HepG2 (cell line): ENCODE measurements around the gene EVPLL. TPM values are rescaled to one million over a fixed set of nuclear protein-coding genes. Genes with fewer than 3 reads are reported as not detected.

Experiments used
- HNF4A ChIP-seq: sonication (generic); formaldehyde crosslinking; IDR thresholded peaks from 2 replicates; pipeline ENCODE4 v1.4.0; 2020; ENCODE audit warnings: missing genetic modification reagents
- HNRNPL ChIP-seq: fragments of 200-400 bp; formaldehyde crosslinking; IDR thresholded peaks from 2 replicates; pipeline ENCODE4 v1.6.1; 2017; ENCODE audit warnings: mild to moderate bottlenecking, low read depth, low read length
- MAFF ChIP-seq: IDR thresholded peaks from 2 replicates; pipeline ENCODE4 v1.6.1; 2011; ENCODE audit warnings: low read depth, low read length, improper control_type of control experiment
- MTERF4 ChIP-seq: sonication (generic); formaldehyde crosslinking; IDR thresholded peaks from 2 replicates; pipeline ENCODE4 v1.8.0; 2023; ENCODE audit warnings: mild to moderate bottlenecking, missing genetic modification reagents
- MXD4 ChIP-seq: IDR thresholded peaks from 2 replicates; pipeline ENCODE4 v1.6.1; 2016; ENCODE audit warnings: mild to moderate bottlenecking, missing biosample characterization, missing genetic modification reagents
- NFE2L1 ChIP-seq: sonication (generic); formaldehyde crosslinking; IDR thresholded peaks from 2 replicates; pipeline ENCODE4 v1.4.0; 2020; ENCODE audit warnings: missing genetic modification reagents, mild to moderate bottlenecking, borderline replicate concordance
- PATZ1 ChIP-seq: sonication (generic); formaldehyde crosslinking; IDR thresholded peaks from 2 replicates; pipeline ENCODE4 v1.4.0; 2020; ENCODE audit warnings: missing genetic modification reagents
- POLR2G ChIP-seq: fragments of 200-400 bp; formaldehyde crosslinking; IDR thresholded peaks from 2 replicates; pipeline ENCODE4 v1.6.1; 2018; ENCODE audit warnings: mild to moderate bottlenecking, low read depth, low read length, moderate library complexity
- REST ChIP-seq, 2 experiments: IDR thresholded peaks; 2 replicates each; pipeline ENCODE4 v1.6.1; 2011 to 2012; ENCODE audit warnings: low read length in 2 of 2, borderline replicate concordance in 1 of 2, low read depth in 1 of 2, mild to moderate bottlenecking in 1 of 2, moderate library complexity in 1 of 2
- U2AF2 ChIP-seq: fragments of 200-400 bp; formaldehyde crosslinking; IDR thresholded peaks from 2 replicates; pipeline ENCODE4 v1.6.1; 2017; ENCODE audit warnings: low read depth, mild to moderate bottlenecking, low read length
- ZFX ChIP-seq: sonication (generic); formaldehyde crosslinking; IDR thresholded peaks from 2 replicates; pipeline ENCODE4 v1.4.0; 2020; ENCODE audit warnings: mild to moderate bottlenecking, low read depth, missing genetic modification reagents, moderate library complexity
- ZNF124 ChIP-seq: sonication (generic); formaldehyde crosslinking; IDR thresholded peaks from 2 replicates; pipeline ENCODE4 v1.4.0; 2020; ENCODE audit warnings: missing genetic modification reagents
- ZNF619 ChIP-seq: sonication (generic); formaldehyde crosslinking; IDR thresholded peaks from 2 replicates; pipeline ENCODE4 v1.4.0; 2020; ENCODE audit warnings: mild to moderate bottlenecking, missing genetic modification reagents
- ZSCAN30 ChIP-seq: sonication (generic); formaldehyde crosslinking; IDR thresholded peaks from 2 replicates; pipeline ENCODE4 v1.5.0; 2020; ENCODE audit warnings: mild to moderate bottlenecking, missing genetic modification reagents
- polyA plus RNA-seq, 8 experiments: library from polyadenylated mRNA; depleted of rRNA in 3 of 8; stranded (reverse) in 7 of 8; unstranded in 1 of 8; fragments of >200 nt; fragmentation: Illumina TruSeq in 4 of 8; extraction: Trizol in 4 of 8; gene quantifications; 2 replicates each; pipeline versions ENCODE4 v1.2.1 to v1.2.3, GENCODE V29; 2011 to 2016; ENCODE audit warnings: low read depth in 4 of 8, missing spikeins in 1 of 8, mixed read lengths in 1 of 8; ENCODE audit not compliant: insufficient read depth in 1 of 8
- total RNA-seq, 5 experiments: library from RNA; depleted of rRNA; stranded (reverse); fragments of >200 nt; fragmentation: Illumina TruSeq; extraction: Trizol; gene quantifications; 2 replicates each; pipeline ENCODE4 v1.2.3, GENCODE V29; 2016; ENCODE audit warnings: low read depth in 1 of 5
- TF ChIP-seq, protein P1 (sequence below): sonication (generic); formaldehyde crosslinking; IDR thresholded peaks from 2 replicates; pipeline ENCODE4 v1.4.0; 2020; ENCODE audit warnings: missing genetic modification reagents, borderline replicate concordance
- TF ChIP-seq, protein P2 (sequence below): sonication (generic); formaldehyde crosslinking; IDR thresholded peaks from 2 replicates; pipeline ENCODE4 v1.5.0; 2020; ENCODE audit warnings: mild to moderate bottlenecking, missing genetic modification reagents
- TF ChIP-seq, protein P3 (sequence below): sonication (generic); formaldehyde crosslinking; IDR thresholded peaks from 2 replicates; pipeline ENCODE4 v1.4.0; 2020; ENCODE audit warnings: mild to moderate bottlenecking, missing genetic modification reagents

Gene EVPLL
- total and polyA plus RNA-seq, 2 of the 13 experiments (the other 11 are each of a cell fraction or from before 2014, with no cell fraction given) = 0.07 TPM; not detected in 1

DNA sequence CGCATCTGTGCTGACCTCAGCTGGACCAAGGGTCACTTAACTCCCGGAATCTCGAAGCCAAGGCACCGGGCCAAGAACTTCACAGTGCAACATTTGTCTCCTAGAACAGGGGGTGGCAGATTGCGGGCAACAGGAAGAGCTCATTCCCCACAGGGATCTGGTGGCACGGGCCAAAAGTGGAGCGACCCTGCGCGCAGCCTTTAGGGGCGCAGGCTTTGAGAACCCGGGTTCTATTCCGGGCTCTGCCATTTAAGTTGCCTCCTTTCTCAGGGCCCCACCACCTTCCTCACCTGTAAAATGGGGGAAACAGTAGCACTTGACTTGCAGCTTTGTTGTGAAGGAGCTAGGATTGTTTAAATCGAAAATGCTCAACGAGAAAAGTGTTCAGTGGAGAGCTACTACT is 14.9 kb upstream of the EVPLL start (continued):
- TF ChIP-seq NFE2L1 (CRISPR knock-in tag) (no peak), ZNF619 (CRISPR knock-in tag) (peak; percentile 1; the same call in 1 of the 2 replicates), MXD4 (CRISPR knock-in tag) (no peak), ZNF124 (CRISPR knock-in tag) (0 out of 2 replicates have a peak, but pooled peaks have one; percentile 45), POLR2G (peak; percentile 18; the same call in 1 of the 2 replicates), PATZ1 (CRISPR knock-in tag) (peak; percentile 4; the same call in 1 of the 2 replicates), U2AF2 (0 out of 2 replicates have a peak, but pooled peaks have one; percentile 12), HNRNPL (peak; percentile 68; the same call in 1 of the 2 replicates), HNF4A (CRISPR knock-in tag) (0 out of 2 replicates have a peak, but pooled peaks have one; percentile 21), MAFF (peak; percentile 27; the same call in 1 of the 2 replicates), ZSCAN30 (0 out of 2 replicates have a peak, but pooled peaks have one; percentile 19), REST (IDR thresholded peaks at IDR 0.05; ENCODE audit: borderline replicate concordance in 1 of 2, low read depth in 1 of 2, low read length in 2 of 2) (no peak), ZFX (CRISPR knock-in tag) (peak; percentile 11; the same call in 1 of the 2 replicates), MTERF4 (CRISPR knock-in tag) (no peak)
- TF ChIP-seq, protein P1, sequence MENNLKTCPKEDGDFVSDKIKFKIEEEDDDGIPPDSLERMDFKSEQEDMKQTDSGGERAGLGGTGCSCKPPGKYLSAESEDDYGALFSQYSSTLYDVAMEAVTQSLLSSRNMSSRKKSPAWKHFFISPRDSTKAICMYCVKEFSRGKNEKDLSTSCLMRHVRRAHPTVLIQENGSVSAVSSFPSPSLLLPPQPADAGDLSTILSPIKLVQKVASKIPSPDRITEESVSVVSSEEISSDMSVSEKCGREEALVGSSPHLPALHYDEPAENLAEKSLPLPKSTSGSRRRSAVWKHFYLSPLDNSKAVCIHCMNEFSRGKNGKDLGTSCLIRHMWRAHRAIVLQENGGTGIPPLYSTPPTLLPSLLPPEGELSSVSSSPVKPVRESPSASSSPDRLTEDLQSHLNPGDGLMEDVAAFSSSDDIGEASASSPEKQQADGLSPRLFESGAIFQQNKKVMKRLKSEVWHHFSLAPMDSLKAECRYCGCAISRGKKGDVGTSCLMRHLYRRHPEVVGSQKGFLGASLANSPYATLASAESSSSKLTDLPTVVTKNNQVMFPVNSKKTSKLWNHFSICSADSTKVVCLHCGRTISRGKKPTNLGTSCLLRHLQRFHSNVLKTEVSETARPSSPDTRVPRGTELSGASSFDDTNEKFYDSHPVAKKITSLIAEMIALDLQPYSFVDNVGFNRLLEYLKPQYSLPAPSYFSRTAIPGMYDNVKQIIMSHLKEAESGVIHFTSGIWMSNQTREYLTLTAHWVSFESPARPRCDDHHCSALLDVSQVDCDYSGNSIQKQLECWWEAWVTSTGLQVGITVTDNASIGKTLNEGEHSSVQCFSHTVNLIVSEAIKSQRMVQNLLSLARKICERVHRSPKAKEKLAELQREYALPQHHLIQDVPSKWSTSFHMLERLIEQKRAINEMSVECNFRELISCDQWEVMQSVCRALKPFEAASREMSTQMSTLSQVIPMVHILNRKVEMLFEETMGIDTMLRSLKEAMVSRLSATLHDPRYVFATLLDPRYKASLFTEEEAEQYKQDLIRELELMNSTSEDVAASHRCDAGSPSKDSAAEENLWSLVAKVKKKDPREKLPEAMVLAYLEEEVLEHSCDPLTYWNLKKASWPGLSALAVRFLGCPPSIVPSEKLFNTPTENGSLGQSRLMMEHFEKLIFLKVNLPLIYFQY (CRISPR knock-in tag) = no peak
- TF ChIP-seq, protein P2, sequence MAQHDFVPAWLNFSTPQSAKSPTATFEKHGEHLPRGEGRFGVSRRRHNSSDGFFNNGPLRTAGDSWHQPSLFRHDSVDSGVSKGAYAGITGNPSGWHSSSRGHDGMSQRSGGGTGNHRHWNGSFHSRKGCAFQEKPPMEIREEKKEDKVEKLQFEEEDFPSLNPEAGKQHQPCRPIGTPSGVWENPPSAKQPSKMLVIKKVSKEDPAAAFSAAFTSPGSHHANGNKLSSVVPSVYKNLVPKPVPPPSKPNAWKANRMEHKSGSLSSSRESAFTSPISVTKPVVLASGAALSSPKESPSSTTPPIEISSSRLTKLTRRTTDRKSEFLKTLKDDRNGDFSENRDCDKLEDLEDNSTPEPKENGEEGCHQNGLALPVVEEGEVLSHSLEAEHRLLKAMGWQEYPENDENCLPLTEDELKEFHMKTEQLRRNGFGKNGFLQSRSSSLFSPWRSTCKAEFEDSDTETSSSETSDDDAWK = no peak
- TF ChIP-seq, protein P3, sequence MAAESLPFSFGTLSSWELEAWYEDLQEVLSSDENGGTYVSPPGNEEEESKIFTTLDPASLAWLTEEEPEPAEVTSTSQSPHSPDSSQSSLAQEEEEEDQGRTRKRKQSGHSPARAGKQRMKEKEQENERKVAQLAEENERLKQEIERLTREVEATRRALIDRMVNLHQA (CRISPR knock-in tag) = no peak
